ENCODE measurements around the gene DENND1A.

The DENND1A gene

DNA sequence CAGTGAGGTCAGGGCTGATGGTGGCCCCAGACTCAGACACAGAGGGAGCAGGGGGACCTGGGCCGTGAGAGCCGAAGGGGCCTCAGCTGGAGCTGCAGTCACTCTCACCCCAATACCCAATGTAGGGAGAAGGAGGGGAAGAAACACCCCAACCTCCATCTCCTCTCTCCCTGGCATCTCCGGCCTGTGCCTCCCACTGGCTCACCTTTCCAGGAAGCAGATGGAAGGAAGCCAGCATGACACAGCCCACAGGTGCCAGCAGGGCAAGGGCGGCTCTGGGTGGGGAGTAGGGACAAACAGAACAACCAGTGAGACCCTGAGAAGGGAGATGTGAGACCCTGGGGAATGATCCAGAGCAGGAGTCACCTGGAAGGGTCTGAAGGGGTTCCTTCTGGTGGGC, 576.9 kb downstream of the DENND1A start:
- FAIRE-seq: no peak

DNA sequence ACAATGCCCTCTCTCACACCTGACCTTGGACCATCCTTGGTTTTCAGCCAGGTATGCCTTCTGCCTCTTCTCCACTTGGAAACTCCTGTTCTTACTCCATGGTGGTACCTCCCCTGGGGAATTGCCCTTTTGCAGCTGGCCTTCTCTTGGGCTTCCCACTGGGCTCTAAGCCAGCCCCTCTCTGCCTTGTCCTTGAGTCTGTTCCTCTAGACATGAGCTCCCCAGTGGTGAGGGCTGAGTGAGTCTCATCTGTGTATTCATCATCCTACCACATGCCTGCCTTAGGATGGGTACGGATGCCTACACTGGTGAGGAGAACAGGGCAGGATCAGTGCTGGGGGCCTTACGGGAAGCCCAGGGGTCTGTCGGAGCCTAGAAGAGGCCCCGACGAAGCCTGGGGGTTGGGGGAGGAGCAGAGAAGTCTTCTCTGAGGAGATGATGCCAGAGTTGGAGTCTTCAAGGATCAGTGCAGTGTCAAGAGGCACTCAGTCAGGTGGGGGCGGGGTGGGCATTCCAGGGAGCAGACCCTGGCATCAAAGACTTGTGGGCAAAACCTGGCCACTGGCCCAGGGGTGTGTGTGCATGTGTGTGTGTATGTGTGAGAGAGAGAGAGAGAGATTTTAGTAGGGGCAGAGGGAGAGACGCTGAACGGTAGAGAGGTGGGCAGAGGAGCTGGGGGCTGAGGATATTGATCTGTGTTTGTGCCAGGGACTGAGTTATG, 579.2 kb downstream of the DENND1A start:
- FAIRE-seq (no peak), DNase-seq (ENCODE audit: insufficient read length, low spot score) (no peak)
- TF ChIP-seq, protein P1, sequence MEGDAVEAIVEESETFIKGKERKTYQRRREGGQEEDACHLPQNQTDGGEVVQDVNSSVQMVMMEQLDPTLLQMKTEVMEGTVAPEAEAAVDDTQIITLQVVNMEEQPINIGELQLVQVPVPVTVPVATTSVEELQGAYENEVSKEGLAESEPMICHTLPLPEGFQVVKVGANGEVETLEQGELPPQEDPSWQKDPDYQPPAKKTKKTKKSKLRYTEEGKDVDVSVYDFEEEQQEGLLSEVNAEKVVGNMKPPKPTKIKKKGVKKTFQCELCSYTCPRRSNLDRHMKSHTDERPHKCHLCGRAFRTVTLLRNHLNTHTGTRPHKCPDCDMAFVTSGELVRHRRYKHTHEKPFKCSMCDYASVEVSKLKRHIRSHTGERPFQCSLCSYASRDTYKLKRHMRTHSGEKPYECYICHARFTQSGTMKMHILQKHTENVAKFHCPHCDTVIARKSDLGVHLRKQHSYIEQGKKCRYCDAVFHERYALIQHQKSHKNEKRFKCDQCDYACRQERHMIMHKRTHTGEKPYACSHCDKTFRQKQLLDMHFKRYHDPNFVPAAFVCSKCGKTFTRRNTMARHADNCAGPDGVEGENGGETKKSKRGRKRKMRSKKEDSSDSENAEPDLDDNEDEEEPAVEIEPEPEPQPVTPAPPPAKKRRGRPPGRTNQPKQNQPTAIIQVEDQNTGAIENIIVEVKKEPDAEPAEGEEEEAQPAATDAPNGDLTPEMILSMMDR (IDR thresholded peaks at IDR 0.05; ENCODE audit: insufficient read depth, missing control alignments): no peak

More for the DNA sequence above, 576.9 kb downstream of the DENND1A start:
- TF ChIP-seq, protein P1 (IDR thresholded peaks at IDR 0.05; ENCODE audit: insufficient read depth, missing control alignments): no peak
- no peak for DNase-seq (ENCODE audit: insufficient read length, low spot score)

DNA sequence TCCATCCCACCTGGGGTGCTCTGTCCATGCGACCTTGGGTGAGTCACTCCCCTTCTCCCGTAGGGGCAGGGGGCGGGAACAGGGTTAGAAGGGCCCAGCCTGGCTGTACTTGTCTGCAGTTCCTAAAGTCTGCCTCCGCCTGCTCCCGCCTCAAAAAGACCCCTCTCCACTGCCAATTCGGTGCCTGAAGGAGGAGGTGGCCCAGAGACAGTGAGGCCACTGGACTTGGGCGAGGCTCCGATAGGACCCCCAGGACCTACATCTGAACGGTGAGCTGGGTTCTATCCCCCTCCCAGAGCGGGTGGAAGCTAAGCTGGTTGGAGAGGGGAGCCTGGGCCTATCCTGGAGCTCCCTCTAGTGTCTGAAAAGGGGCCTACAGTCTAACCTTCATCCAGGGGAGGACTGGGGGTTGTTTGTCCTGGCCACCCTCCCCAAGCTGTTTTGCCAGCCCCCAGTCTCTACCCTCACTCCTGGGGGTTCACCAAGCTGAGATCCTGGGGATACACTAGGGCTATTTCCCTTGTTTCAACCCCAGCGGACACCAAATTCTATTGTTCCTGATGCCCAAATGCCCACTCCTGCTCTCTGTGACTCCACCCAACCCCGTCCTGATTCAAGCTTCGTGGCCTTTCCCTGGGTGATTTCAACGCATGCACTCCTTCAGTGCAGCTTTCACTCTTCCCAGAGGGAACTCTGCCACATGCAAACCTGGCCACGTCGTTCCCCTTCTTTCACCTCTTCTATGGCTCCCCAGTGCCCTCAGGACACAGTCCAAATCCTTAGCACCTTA, 580.0 kb downstream of the DENND1A start:
- FAIRE-seq: no peak
- TF ChIP-seq, protein P1 (IDR thresholded peaks at IDR 0.05; ENCODE audit: insufficient read depth, missing control alignments): peak; percentile 85
- peak; percentile 87 for DNase-seq (ENCODE audit: insufficient read length, low spot score)

DNA sequence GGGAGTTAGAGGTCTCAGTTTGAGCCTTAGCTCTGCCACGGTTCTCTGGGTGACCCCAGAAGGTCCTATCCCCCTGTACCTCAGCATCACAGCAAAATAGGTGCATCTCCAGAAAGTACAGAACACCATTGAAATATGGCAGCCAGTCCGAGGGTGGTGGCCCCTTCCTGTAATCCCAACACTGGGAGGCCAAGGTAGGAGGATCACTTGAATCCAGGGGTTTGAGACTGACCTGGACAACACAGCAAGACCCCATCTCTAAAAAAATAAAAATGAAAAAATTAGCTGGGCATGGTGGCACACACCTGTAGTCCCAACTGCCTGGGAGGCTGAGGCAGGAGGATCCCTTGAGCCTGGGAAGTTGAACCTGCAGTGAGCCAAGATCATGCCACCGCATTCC, 580.9 kb downstream of the DENND1A start:
- FAIRE-seq (no peak), DNase-seq (ENCODE audit: insufficient read length, low spot score) (no peak)
- TF ChIP-seq, protein P1 (IDR thresholded peaks at IDR 0.05; ENCODE audit: insufficient read depth, missing control alignments): no peak

DNA sequence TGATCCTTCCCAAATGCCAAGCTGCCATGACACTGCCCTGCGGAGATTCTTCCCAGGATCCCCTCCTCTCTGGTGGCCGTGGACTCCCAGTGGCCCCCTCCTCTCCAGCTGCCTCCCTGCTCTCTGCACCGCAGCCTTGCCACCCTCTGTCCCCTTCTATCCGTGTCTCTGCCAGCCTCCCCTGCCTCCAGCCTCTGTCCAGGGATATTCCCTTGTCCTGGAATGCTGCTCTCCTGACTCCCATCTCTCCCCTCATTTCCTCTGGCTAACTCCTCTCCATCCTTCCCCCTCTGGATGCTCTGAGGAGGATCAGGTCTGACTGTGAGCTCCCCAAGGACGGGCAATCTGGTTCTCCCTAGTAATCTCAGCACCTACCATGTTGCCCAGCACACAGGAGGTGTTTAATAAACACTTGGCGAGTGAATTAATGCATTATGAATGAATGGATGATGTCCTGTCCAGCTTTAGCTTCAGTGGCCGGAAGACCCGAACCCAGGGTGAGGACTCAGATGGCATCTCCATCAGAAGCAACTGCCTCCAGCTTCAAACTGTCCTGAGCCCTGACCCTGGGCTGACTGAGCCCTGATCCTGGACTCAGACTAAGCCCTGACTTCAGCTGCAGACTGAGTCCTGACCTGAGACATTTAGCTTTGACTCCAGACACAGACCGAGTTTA, 581.5 kb downstream of the DENND1A start:
- FAIRE-seq: no peak

DNA sequence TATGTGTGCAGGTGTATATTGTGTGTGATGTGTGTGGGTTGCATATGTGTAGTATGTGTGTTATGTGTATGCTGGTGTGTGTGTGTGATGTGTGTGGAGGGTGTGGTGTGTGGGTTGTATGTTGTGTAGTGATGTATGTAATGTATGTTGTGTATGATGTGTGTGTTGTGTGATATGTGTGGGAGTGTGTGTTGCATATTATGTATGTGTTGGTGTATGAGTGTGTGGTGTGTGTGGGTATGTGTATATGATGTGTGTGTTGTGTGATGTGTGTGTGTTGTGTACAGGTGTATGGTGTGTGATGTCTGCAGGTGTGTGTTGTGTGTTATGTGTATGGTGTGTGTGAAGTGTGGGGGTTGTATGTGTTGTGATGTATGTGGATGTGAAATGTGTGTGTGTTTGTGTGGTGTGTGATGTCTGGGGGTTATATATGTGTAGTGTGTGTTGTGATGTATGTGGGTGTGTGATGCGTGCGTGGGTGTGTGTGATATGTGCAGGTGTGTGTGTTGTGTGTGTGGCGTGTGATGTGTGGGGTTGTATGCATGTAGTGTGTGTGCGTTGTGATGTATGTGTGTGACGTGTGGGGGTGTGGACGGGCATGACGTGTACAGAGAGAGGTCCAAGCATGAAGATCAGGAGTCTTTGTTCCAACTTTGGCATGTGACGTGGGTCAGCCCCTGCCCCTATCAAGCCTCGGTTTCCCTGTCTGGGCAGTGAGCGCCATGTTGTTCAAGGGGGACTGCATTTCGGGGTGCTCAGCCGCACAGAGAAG, 582.5 kb downstream of the DENND1A start:
- no peak for DNase-seq (ENCODE audit: insufficient read length, low spot score)
- TF ChIP-seq, protein P1 (IDR thresholded peaks at IDR 0.05; ENCODE audit: insufficient read depth, missing control alignments): no peak

More for the DNA sequence above, 581.5 kb downstream of the DENND1A start:
- no peak for DNase-seq (ENCODE audit: insufficient read length, low spot score)
- TF ChIP-seq, protein P1 (IDR thresholded peaks at IDR 0.05; ENCODE audit: insufficient read depth, missing control alignments): no peak

More for the DNA sequence above, 582.5 kb downstream of the DENND1A start:
- no peak for FAIRE-seq

All from D721Med (cell line).